Peyer's patch (tissue), 4 donors: ENCODE data around the gene CAPN10.

Source experiments
- POLR2A ChIP-seq, 2 donors: fragments of 450-650 bp; IDR thresholded peaks; one replicate each; pipeline ENCODE4 v1.5.1; 2017; ENCODE audit warnings: antibody characterized with exemption in 2 of 2, mild to moderate bottlenecking in 2 of 2, moderate library complexity in 2 of 2
- TF ChIP-seq, protein P1 (sequence below), 6 experiments: fragments of 450-650 bp in 4 of 6; fragments of 200-600 bp in 2 of 6; sonication (generic) in 1 of 6; IDR thresholded peaks; one replicate each; pipeline ENCODE4 v1.5.1; 2017 to 2019; ENCODE audit warnings: antibody characterized with exemption in 6 of 6, mild to moderate bottlenecking in 3 of 6, moderate library complexity in 1 of 6

- TF ChIP-seq, protein P1, sequence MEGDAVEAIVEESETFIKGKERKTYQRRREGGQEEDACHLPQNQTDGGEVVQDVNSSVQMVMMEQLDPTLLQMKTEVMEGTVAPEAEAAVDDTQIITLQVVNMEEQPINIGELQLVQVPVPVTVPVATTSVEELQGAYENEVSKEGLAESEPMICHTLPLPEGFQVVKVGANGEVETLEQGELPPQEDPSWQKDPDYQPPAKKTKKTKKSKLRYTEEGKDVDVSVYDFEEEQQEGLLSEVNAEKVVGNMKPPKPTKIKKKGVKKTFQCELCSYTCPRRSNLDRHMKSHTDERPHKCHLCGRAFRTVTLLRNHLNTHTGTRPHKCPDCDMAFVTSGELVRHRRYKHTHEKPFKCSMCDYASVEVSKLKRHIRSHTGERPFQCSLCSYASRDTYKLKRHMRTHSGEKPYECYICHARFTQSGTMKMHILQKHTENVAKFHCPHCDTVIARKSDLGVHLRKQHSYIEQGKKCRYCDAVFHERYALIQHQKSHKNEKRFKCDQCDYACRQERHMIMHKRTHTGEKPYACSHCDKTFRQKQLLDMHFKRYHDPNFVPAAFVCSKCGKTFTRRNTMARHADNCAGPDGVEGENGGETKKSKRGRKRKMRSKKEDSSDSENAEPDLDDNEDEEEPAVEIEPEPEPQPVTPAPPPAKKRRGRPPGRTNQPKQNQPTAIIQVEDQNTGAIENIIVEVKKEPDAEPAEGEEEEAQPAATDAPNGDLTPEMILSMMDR (IDR thresholded peaks at IDR 0.05): no peak
- TF ChIP-seq POLR2A (IDR thresholded peaks at IDR 0.05): no peak
Measured at GRCh38 chr2:240631548-240632305, 45.2 kb downstream of the CAPN10 start.
